Measurements from ENCODE around the gene HOXB8. TPM values are rescaled to one million over a fixed set of nuclear protein-coding genes. Genes with fewer than 3 reads are reported as not detected.

Gene HOXB8
- polyA plus RNA-seq, 3 donors: 0.76 to 8.3 (median 6.9) TPM

DNA sequence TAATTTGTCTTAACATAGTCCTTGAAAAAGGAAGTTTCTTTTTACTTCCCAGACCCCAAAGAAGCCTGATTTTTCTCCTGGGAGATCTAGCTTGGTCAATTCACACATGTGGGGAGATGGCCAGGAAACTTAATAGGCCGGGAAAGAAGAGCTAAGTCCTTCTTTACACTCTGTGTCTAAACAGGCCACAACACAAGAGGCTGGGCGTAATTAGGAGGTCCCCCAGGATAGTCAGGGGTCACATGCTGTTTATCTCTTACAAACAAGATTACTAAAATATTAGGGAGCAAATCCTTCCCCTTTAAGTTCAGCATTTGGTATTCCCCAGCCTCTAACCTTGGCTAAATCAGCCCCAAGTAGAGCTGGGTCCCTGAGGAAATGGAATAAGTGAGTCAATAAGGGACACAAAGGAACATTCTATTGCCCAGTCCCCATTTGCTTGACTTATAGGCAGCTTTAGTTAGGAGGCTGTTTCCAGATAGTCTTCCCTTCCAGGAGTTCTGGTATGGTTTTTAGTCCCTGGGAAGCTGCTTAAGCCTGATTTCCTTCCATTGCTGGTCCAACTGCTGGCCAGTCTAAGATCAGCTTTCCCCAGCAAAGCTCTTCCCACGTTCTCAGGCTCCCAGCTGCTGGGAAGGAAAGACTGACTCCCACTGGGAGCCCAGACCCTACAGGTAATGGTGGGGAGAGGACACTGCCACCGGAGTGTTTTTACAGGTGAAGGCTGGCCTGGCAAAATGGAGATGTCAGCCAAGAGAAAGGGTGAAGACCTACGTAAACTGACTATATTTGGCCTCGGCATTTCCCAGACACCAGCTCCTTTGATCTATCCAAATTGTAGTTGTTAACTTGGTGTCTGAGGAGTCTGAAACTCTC is 25.1 kb upstream of the HOXB8 start:
- no peak overlapping the region for H3K27ac ChIP-seq (ENCODE audit: low read depth, low read length)
- WGBS, 3 donors: 40 to 77% (median 71%) methylated on average over 6 of the region's 6 CpGs

GRCh38 chr17:48639136-48639535 is 24.0 kb upstream of the HOXB8 start:
- H3K27ac ChIP-seq (ENCODE audit: low read depth, low read length): no peak overlapping the region
- 26 to 62% (median 49%) methylated on average over 5 of the region's 5 CpGs for WGBS, 3 donors

DNA sequence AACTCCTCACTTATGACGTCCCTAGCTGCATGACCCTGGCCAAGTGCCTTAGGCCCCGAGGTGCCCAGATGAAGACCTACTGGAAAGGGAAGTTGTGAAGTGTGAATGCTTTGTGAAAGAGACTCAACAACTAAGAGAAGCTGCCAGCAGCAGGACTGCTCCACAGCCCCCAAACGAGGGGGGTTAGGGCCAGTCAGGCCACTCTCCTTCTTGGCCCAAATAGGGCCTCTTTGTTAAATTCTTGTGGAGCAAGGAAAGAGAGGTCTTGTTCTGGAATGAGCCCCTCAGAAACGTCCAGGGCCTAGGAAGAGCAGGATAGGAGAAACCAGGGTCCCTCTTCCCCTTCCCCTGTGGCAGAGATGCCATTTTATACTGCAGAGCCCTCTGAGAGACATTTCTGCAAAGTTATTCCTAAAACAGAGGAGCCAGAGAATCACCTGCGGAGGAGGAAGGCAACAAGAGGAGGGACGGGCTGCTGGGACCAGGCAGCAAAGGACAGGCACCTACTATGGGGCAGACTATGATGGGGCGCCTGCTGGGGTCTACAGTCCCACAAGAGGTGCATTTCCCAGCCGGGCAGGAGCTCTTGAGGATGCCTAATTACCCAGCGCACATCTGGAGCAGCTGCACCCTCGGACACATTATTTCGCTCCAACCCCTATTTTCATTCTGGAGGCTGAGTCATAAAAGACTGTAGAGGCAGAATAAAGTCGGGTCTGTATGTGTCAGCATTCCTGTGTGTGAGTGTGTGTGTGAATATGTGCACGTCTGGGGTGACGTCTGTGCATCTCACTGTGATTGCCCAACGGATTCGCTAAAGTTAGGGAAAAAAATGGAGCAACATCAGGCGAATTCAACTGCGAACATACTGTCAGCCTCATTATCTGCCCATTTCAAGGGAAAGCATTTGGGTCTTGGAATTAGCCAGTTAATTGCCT is 22.5 kb upstream of the HOXB8 start:
- no peak overlapping the region for H3K27ac ChIP-seq (ENCODE audit: low read depth, low read length)
- WGBS, 3 donors: 24 to 64% (median 51%) methylated on average over 18 of the region's 18 CpGs

DNA sequence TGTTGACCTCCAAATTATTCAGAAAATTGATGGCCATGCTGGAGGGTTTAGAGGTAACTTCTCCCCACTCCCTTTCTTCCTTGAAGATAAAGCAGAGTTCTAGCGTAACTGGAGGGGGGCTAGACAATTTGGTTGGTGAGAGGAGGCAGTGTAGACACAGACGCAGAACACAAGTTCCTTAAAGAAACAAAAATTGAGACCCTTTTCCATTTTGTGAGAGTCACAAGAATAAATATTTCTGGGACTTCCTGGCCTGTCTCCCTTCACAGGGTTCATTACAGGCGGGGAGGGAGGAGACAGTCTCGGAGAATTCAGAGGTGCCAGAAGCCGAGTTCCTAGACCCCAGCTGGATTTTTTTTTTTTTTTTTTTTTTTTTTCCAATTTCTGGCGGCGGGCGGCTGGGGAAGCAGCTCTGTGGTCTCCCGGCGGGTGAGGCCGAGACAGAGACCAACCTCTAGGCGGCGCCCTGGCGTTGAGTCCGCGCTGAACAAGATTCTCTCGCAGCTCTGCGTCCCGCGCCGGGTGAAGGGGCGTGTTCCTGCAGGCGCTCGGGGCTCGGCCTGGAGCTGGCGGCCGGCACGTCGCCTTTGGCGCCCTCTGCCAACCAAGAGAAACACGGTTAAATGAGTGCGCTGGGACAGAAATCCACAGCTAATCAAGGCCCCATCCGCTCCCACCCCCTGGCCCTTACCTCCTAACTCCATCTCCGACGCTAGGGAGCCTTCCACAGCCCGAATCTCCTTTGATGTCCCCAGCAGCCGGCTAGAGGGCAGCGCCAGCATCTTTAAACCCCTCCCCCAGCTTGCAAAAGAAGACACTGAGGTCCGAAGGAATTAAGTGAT is 21.3 kb upstream of the HOXB8 start:
- 6 to 10% (median 6%) methylated on average over 25 to 39 of the region's 39 CpGs for WGBS, 3 donors
- H3K27ac ChIP-seq (ENCODE audit: low read depth, low read length): no peak overlapping the region

DNA sequence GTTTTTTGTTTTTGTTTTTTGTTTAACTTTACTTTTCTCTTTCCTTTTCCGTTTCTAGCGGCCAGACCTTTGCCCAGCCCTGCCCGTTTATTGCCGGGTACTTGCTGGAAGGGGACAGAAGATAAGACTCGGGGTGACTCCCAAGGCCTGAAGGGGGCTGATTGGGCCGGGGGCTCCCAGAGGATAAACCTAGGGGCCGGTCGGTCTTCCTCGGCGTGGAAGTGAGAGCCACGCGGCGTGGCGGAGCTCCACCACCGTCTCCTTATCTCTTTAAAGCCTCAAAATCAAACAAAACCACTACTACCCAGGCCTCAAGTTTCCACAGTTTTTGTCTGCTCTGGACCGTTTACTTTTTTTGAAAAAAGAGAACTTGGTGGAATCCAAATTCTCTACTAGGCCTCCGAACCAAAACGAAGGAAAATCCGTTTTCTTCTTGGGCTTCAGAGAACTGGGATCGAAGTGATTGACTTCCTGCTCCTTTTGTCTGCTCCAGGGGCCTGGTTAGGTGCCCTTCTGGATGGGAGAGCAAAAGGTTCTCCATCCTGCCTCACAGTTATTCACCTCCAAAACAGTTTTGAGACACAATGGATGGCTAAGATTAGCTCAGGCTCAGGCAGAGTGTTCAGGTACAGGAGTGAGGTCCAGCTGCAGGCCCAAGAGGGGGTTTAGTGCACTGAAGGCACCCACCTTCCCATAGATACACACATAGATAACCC is 19.6 kb upstream of the HOXB8 start:
- no peak overlapping the region for H3K27ac ChIP-seq (ENCODE audit: low read depth, low read length)
- 21 to 58% (median 49%) methylated on average over 20 of the region's 20 CpGs for WGBS, 3 donors

- H3K27ac ChIP-seq (ENCODE audit: low read depth, low read length): no peak overlapping the region
- WGBS, 3 donors: 24 to 43% (median 41%) methylated on average over 34 to 35 of the region's 35 CpGs
Observed at GRCh38 chr17:48633266-48633677, 18.2 kb upstream of the HOXB8 start.

GRCh38 chr17:48632579-48633265 is 17.6 kb upstream of the HOXB8 start:
- WGBS, 3 donors: 29 to 73% (median 66%) methylated on average over 7 of the region's 7 CpGs
- H3K27ac ChIP-seq (ENCODE audit: low read depth, low read length): no peak overlapping the region

GRCh38 chr17:48631693-48632578 is 16.8 kb upstream of the HOXB8 start:
- 20 to 72% (median 58%) methylated on average over 7 of the region's 7 CpGs for WGBS, 3 donors
- no peak overlapping the region for H3K27ac ChIP-seq (ENCODE audit: low read depth, low read length)

DNA sequence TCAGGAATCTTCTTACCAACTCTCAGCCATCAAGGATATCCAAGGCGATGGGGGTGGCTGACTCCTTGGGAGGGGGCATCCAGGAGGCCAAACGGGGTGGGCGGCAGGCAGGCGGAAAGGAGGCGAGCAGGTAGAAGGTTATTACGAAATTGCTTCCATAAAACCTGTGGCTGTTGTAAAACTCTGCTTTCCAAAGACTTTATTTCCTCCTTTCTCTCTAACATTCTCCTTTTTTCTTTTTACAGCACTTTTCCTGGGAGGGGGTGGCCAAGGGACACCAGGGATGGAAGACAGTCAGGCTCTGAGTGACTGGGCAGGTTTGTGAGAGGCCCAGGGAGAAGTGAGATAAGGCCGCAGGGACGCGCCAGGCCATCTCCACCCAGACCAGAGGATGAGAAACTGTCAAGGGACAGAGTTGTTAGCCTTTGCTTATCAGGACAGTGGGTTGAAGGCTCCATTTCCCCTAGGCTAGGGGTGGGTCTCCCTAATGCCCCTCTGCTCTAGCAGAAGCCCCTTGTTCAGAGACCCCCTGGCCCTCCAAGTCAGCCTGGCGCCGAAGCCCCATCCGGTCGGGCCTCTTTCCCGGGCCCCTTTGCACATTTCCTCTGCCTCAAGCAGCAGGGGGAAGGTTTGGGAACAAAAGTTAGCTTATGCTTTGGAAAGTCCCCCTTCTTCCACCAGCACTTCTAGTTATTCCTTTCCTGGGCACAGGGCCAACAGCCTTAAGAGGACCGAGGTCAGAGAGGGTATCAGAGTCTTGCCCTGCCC is 16.0 kb upstream of the HOXB8 start:
- 22 to 59% (median 52%) methylated on average over 15 of the region's 15 CpGs for WGBS, 3 donors

DNA sequence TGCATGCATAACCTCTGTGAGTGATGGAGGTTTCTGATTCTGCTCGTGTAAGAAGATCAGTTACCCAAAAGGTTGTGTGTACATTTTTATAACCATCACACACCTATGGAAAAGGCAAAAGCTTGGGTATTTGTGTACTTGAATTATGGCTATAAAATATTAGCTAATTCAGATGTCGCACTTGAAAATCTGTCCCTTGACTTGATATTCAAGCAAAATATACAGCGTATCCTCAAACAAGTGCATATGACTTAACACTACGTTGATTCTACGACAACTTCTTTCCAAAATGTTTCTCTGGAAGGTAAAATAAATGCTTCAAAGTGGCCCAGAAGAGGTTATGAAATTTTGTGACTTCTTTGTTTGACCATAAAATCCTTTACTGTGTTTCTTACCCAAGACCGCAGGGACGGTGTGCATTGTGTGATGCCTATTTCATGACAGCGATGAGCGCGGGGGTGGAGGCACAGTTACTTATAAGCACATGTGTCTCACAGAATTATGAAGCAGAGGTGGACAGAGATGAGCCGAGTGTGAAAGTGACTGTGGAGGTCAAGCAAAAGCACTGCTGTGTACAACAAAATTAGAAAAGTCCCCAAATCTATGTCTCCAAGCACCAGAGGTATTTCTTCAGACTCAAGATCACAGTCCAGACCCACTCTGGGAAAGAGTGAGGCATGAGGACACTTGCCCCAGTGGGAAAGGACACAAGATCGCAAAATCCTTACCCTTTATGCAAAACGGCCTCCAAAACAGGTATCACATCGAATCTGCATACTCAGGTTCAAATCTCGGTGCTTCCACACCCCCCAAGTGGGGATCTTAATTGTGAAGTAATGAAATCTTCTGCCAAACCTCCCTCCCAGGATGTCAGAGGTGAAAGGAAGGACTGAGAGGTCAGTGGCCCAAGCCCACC is 15.2 kb upstream of the HOXB8 start:
- no peak overlapping the region for H3K27ac ChIP-seq (ENCODE audit: low read depth, low read length)
- 26 to 78% (median 58%) methylated on average over 15 of the region's 15 CpGs for WGBS, 3 donors

More for the DNA sequence above, 16.0 kb upstream of the HOXB8 start:
- no peak overlapping the region for H3K27ac ChIP-seq (ENCODE audit: low read depth, low read length)

DNA sequence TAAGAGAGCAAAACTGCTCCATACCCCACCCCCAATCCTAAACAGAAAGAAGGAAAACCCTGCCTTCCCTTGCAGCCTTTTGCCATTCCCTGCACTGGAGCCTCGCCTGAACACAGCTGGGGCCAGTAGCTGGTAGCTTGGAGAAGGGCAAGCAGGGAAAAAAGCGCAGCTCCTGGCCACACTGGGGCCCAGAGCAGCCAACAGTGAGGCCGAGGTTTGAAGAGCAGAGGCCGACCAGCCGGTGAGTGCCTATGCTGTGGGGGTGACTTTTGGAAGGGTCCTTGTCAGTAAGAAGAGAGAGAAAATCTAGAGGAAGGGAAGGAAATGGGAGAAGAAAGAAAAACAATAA is 14.3 kb upstream of the HOXB8 start:
- H3K27ac ChIP-seq (ENCODE audit: low read depth, low read length): no peak overlapping the region
- WGBS, 3 donors: 21 to 78% (median 54%) methylated on average over 5 of the region's 5 CpGs

- H3K27ac ChIP-seq (ENCODE audit: low read depth, low read length): no peak overlapping the region
- 19 to 65% (median 42%) methylated on average over 5 of the region's 5 CpGs for WGBS, 3 donors
Observed at GRCh38 chr17:48628649-48629410, 13.7 kb upstream of the HOXB8 start.

- no peak overlapping the region for H3K27ac ChIP-seq (ENCODE audit: low read depth, low read length)
- WGBS, 3 donors: 21 to 47% (median 47%) methylated on average over 27 of the region's 27 CpGs
Observed at GRCh38 chr17:48627623-48628521, 12.8 kb upstream of the HOXB8 start.
